Skeletal muscle tissue (tissue), 4 donors: Measurements from ENCODE around the gene DNTT. TPM values are rescaled to one million over a fixed set of nuclear protein-coding genes. Genes with fewer than 3 reads are reported as not detected.

ENCODE experiments used
- H3K27ac ChIP-seq: one replicate; pipeline ENCODE4 v1.7.0; 2013; ENCODE audit warnings: mild to moderate bottlenecking, low read depth, low read length, inconsistent platforms
- H3K27me3 ChIP-seq, 3 donors: one replicate each; pipeline ENCODE4 v1.7.0; 2013; ENCODE audit warnings: low read length in 3 of 3; ENCODE audit not compliant: control insufficient read depth in 3 of 3, insufficient read depth in 3 of 3
- H3K36me3 ChIP-seq, 3 donors: one replicate each; pipeline ENCODE4 v1.7.0; 2013; ENCODE audit warnings: low read length in 3 of 3; ENCODE audit not compliant: control insufficient read depth in 3 of 3, insufficient read depth in 3 of 3
- H3K4me1 ChIP-seq, 3 donors: one replicate each; pipeline ENCODE4 v1.7.0; 2013; ENCODE audit warnings: low read length in 3 of 3, mild to moderate bottlenecking in 3 of 3; ENCODE audit not compliant: control insufficient read depth in 3 of 3, insufficient read depth in 3 of 3
- H3K4me3 ChIP-seq, 3 donors: one replicate each; pipeline ENCODE4 v1.7.0; 2013; ENCODE audit warnings: low read length in 3 of 3
- H3K9ac ChIP-seq, 3 donors: one replicate each; pipeline ENCODE4 v1.7.0; 2013; ENCODE audit warnings: low read length in 3 of 3, mild to moderate bottlenecking in 3 of 3, moderate library complexity in 2 of 3, low read depth in 1 of 3
- H3K9me3 ChIP-seq, 3 donors: one replicate each; pipeline ENCODE4 v1.7.0; 2013; ENCODE audit warnings: low read length in 3 of 3; ENCODE audit not compliant: control insufficient read depth in 3 of 3
- total RNA-seq: library from RNA; depleted of rRNA; stranded (reverse); fragments of >200 nt; gene quantifications from one replicate; pipeline ENCODE4 v1.2.3, GENCODE V29; 2014
- donor health status: Osteomylitis.

The DNTT gene
- total RNA-seq, 1 donor from 2014 or later: not detected

GRCh38 chr10:96371356-96371755 is 67.1 kb downstream of the DNTT start:
- Histone ChIP-seq H3K9me3 (no peaks in the 10 kb centered on the region), H3K4me1 (peaks cover 8 to 13% (median 10%) of the 10 kb centered on the region in 3 donors), H3K9ac (no peak overlapping the region), H3K36me3 (no peaks in the 10 kb centered on the region), H3K27ac (no peak overlapping the region), H3K4me3 (no peak overlapping the region), H3K27me3 (peaks cover 0 to 10% (median 4%) of the 10 kb centered on the region in 3 donors)

DNA sequence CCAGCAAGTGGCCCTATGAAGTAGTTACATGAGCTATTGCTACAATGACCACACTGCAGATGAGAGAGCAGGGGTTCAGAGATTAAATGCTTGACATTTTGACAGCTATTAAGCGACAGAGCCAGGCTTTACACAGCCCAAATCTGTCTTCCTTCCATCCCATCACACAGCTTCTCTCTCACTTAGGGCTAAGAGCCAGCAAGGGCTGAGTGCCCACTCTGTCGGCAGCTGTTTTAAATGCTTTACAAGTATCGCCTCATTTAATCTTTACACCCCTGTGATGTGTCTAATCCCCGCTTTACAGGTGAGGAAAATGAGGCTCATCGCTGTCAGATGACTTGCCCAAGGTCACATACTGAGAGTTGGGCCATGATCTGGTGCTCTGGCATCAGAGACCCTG is 69.8 kb downstream of the DNTT start:
- Histone ChIP-seq H3K9me3 (no peaks in the 10 kb centered on the region), H3K4me1 (peaks cover 8 to 11% (median 9%) of the 10 kb centered on the region in 3 donors), H3K4me3 (no peak overlapping the region), H3K36me3 (no peaks in the 10 kb centered on the region), H3K27me3 (peaks cover 0 to 16% (median 9%) of the 10 kb centered on the region in 3 donors), H3K9ac (no peak overlapping the region), H3K27ac (no peak overlapping the region)

- Histone ChIP-seq H3K9ac (no peak overlapping the region), H3K9me3 (no peaks in the 10 kb centered on the region), H3K27ac (no peak overlapping the region), H3K36me3 (no peaks in the 10 kb centered on the region), H3K4me3 (peak overlapping the region; percentile 75 to 81 (median 78)), H3K4me1 (peaks cover 8 to 11% (median 9%) of the 10 kb centered on the region in 3 donors), H3K27me3 (peaks cover 0 to 18% (median 9%) of the 10 kb centered on the region in 3 donors)
Observed at GRCh38 chr10:96374639-96374984, 70.4 kb downstream of the DNTT start.

DNA sequence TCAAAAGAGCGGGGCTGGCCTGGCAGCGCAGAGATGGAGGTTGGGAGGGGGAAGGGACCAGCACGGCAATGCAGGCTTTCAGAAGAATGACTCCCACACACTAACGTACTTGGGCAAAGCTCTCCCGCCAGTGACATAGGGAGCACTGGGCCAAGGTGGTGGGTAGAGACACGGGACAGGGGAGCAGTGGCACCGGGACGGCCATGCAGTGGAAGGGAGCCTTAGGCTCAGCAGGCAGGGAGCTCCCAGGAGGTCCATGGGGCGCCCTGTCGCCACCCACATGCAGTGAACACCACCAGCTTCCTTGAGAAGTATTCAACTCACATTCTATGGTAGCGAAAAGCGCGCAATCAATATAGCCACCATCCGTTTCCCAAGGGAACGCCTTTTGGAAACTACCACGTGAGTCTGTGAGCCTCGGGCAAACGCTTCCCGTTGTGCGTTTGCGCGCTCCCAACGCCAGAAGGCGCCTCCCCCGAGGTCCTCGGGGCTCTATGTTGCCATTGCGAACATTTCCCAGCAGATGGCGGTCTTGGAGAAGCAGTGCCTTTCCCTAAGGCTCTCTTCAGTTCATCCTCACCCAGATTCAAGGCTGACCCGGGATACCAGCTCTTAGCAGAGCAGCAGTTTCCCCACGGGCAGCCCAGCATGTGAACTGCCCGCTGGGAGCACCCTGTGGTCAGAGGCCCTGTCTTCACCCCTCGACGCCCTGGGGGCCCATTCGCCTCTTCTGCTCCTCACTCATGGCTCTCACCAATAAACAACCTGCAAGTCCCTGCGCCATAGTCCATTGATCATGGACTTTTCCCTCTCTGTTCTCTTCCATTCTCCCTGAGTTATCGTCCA is 71.0 kb downstream of the DNTT start:
- peaks cover 0 to 18% (median 9%) of the 10 kb centered on the region in 3 donors for H3K27me3 ChIP-seq
- H3K4me1 ChIP-seq: peaks cover 8 to 11% (median 9%) of the 10 kb centered on the region in 3 donors
- peak overlapping the region; percentile 75 to 81 (median 78) for H3K4me3 ChIP-seq
- no peaks in the 10 kb centered on the region for H3K9me3 ChIP-seq
- H3K36me3 ChIP-seq: no peaks in the 10 kb centered on the region
- no peak overlapping the region for H3K27ac ChIP-seq
- H3K9ac ChIP-seq: peak overlapping the region in 2 of 3 donors; percentile 62 to 79

- Histone ChIP-seq H3K36me3 (no peaks in the 10 kb centered on the region), H3K9ac (no peak overlapping the region), H3K4me3 (no peak overlapping the region), H3K27ac (no peak overlapping the region), H3K4me1 (peaks cover 8 to 11% (median 9%) of the 10 kb centered on the region in 3 donors), H3K27me3 (peaks cover 0 to 18% (median 9%) of the 10 kb centered on the region in 3 donors), H3K9me3 (no peaks in the 10 kb centered on the region)
Observed at GRCh38 chr10:96376483-96376882, 72.2 kb downstream of the DNTT start.

- H3K27me3 ChIP-seq: peaks cover 0 to 18% (median 9%) of the 10 kb centered on the region in 3 donors
- H3K9ac ChIP-seq: no peak overlapping the region
- H3K27ac ChIP-seq: no peak overlapping the region
- no peaks in the 10 kb centered on the region for H3K36me3 ChIP-seq
- H3K4me1 ChIP-seq: peaks cover 8 to 11% (median 9%) of the 10 kb centered on the region in 3 donors
- H3K9me3 ChIP-seq: no peaks in the 10 kb centered on the region
- H3K4me3 ChIP-seq: no peak overlapping the region
Observed at GRCh38 chr10:96377816-96378294, 73.6 kb downstream of the DNTT start.

GRCh38 chr10:96378741-96379140 is 74.5 kb downstream of the DNTT start:
- peaks cover 0 to 13% (median 7%) of the 10 kb centered on the region in 3 donors for H3K27me3 ChIP-seq
- H3K4me1 ChIP-seq: peaks cover 8 to 11% (median 9%) of the 10 kb centered on the region in 3 donors
- H3K9me3 ChIP-seq: no peaks in the 10 kb centered on the region
- no peaks in the 10 kb centered on the region for H3K36me3 ChIP-seq
- H3K4me3 ChIP-seq: no peak overlapping the region
- no peak overlapping the region for H3K9ac ChIP-seq
- no peak overlapping the region for H3K27ac ChIP-seq

GRCh38 chr10:96379758-96380157 is 75.5 kb downstream of the DNTT start:
- no peaks in the 10 kb centered on the region for H3K9me3 ChIP-seq
- peaks cover 6 to 10% (median 8%) of the 10 kb centered on the region in 3 donors for H3K4me1 ChIP-seq
- H3K36me3 ChIP-seq: no peaks in the 10 kb centered on the region
- no peak overlapping the region for H3K9ac ChIP-seq
- H3K4me3 ChIP-seq: no peak overlapping the region
- H3K27ac ChIP-seq: no peak overlapping the region
- peaks cover 4 to 13% (median 9%) of the 10 kb centered on the region in 3 donors for H3K27me3 ChIP-seq

DNA sequence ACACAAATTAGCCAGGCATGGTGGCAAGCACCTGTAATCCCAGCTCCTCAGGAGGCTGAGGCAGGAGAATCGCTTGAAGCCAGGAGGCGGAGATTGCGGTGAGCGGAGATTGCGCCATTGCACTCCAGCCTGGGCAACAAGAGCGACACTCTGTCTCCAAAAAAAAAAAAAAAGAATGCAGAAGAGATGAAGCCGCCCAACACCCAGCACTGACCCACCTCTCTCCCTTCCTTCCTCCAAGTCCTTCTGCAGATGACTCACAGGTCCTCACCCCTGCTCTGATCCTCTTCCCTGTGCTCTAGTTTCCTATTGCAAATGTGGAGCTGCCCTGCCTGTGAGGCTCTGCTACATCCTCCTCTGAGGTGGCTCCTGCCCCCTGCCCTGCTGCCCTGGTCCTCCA is 76.6 kb downstream of the DNTT start:
- H3K4me1 ChIP-seq: peaks cover 0 to 3% (median 2%) of the 10 kb centered on the region in 3 donors
- no peak overlapping the region for H3K27ac ChIP-seq
- no peak overlapping the region for H3K4me3 ChIP-seq
- no peaks in the 10 kb centered on the region for H3K36me3 ChIP-seq
- peaks cover 4 to 22% (median 19%) of the 10 kb centered on the region in 3 donors for H3K27me3 ChIP-seq
- no peaks in the 10 kb centered on the region for H3K9me3 ChIP-seq
- no peak overlapping the region for H3K9ac ChIP-seq

DNA sequence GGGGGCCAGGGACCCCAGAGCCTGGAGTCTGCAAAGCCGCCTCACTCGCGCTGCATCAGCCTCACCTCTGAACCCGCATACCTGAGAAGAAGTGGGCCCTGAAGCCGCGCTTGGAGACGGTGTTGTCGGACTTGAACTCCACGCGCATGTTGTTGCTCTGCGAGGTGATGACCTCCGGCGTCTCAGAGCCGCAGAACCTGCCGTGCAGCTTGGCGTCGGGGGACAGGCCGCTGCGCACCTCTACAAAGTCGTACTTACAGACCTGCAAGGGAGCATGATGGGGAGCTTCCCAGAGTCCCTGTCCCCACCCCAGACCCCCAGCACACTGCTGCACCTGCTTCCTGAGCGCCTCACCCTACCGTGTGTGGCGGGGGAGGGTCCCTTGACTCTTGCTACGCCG is 80.3 kb downstream of the DNTT start:
- Histone ChIP-seq H3K9ac (no peak overlapping the region), H3K36me3 (no peaks in the 10 kb centered on the region), H3K9me3 (no peaks in the 10 kb centered on the region)

More for the DNA sequence above, 80.3 kb downstream of the DNTT start:
- Histone ChIP-seq H3K4me1 (peaks cover 1 to 4% (median 4%) of the 10 kb centered on the region in 3 donors), H3K4me3 (no peak overlapping the region), H3K27me3 (peaks cover 7 to 20% (median 19%) of the 10 kb centered on the region in 3 donors), H3K27ac (no peak overlapping the region)
